ENCODE data around the gene PPM1E. TPM values are rescaled to one million over a fixed set of nuclear protein-coding genes. Genes with fewer than 3 reads are reported as not detected.

PPM1E gene
- total RNA-seq, 6 experiments from 2014 or later: 0.61 to 1.3 (median 0.97) TPM

- peaks cover 0 to 67% (median 25%) of the 10 kb centered on the region in 4 donors for H3K4me1 ChIP-seq
- DNase-seq: peak in 2 of 3 donors; percentile 58 to 59
- WGBS (ENCODE audit: insufficient coverage, low coverage, low lambda C conversion rate, missing lambda C conversion rate): 25% methylated on average over 9 of the region's 10 CpGs
- H3K36me3 ChIP-seq: no peaks in the 10 kb centered on the region
- no peaks in the 10 kb centered on the region for H3K9me3 ChIP-seq
- intact Hi-C loops (cut with DNase I): loop anchor here in 1 of 2 donors (10.0 kb wide), 1 partner anchor 286 kb away; no protein-coding TSS in a partner anchor
- peak overlapping the region; percentile 42 to 62 (median 45) for H3K27ac ChIP-seq
- H3K27me3 ChIP-seq: no peaks in the 10 kb centered on the region
- peak overlapping the region in 1 of 3 donors; percentile 19 for H3K4me3 ChIP-seq
- TF ChIP-seq CTCF (IDR thresholded peaks at IDR 0.05): no peak
- peak; percentile 57 for TF ChIP-seq POLR2A (IDR thresholded peaks at IDR 0.05)
- peak; percentile 52 to 77 (median 64) for ATAC-seq
These were observed 245.6 kb downstream of the PPM1E start for GRCh38 chr17:59001158-59001814.

- ATAC-seq (no peak), DNase-seq (no peak)
- H3K27ac ChIP-seq: peak overlapping the region; percentile 42 to 62 (median 45)
- no peak overlapping the region for H3K4me3 ChIP-seq
- no peak for TF ChIP-seq CTCF (IDR thresholded peaks at IDR 0.05)
- no peak for TF ChIP-seq POLR2A (IDR thresholded peaks at IDR 0.05)
- no peaks in the 10 kb centered on the region for H3K27me3 ChIP-seq
- no peaks in the 10 kb centered on the region for H3K9me3 ChIP-seq
- H3K4me1 ChIP-seq: peaks cover 0 to 60% (median 23%) of the 10 kb centered on the region in 4 donors
- H3K36me3 ChIP-seq: no peaks in the 10 kb centered on the region
- WGBS (ENCODE audit: insufficient coverage, low coverage, low lambda C conversion rate, missing lambda C conversion rate): 78% methylated on average over 3 of the region's 3 CpGs
- intact Hi-C loops (cut with DNase I): loop anchor here in 1 of 2 donors (10.0 kb wide), 1 partner anchor 287 kb away; no protein-coding TSS in a partner anchor
These were observed 246.5 kb downstream of the PPM1E start for GRCh38 chr17:59002126-59002525.

- ATAC-seq (no peak), DNase-seq (no peak)
- H3K27ac ChIP-seq: peak overlapping the region; percentile 45 to 69 (median 62)
- no peaks in the 10 kb centered on the region for H3K9me3 ChIP-seq
- H3K27me3 ChIP-seq: no peaks in the 10 kb centered on the region
- no peak for TF ChIP-seq POLR2A (IDR thresholded peaks at IDR 0.05)
- TF ChIP-seq CTCF (IDR thresholded peaks at IDR 0.05): no peak
- H3K36me3 ChIP-seq: no peaks in the 10 kb centered on the region
- peaks cover 0 to 56% (median 21%) of the 10 kb centered on the region in 4 donors for H3K4me1 ChIP-seq
- intact Hi-C loops (cut with DNase I): loop anchor here in 1 of 2 donors (10.0 kb wide), 1 partner anchor 288 kb away; no protein-coding TSS in a partner anchor
- H3K4me3 ChIP-seq: no peak overlapping the region
- WGBS (ENCODE audit: insufficient coverage, low coverage, low lambda C conversion rate, missing lambda C conversion rate): 88% methylated on average over 2 of the region's 2 CpGs
These were observed 247.2 kb downstream of the PPM1E start for GRCh38 chr17:59002848-59003247.

GRCh38 chr17:59003860-59004259, 248.2 kb downstream of the PPM1E start:
- H3K9me3 ChIP-seq: no peaks in the 10 kb centered on the region
- intact Hi-C loops (cut with DNase I): loop anchor here in 1 of 2 donors (10.0 kb wide), 1 partner anchor 289 kb away; no protein-coding TSS in a partner anchor
- TF ChIP-seq POLR2A (IDR thresholded peaks at IDR 0.05) (no peak), CTCF (IDR thresholded peaks at IDR 0.05) (no peak)
- H3K36me3 ChIP-seq: no peaks in the 10 kb centered on the region
- H3K27me3 ChIP-seq: no peaks in the 10 kb centered on the region
- ATAC-seq: no peak
- DNase-seq: no peak
- peaks cover 0 to 56% (median 20%) of the 10 kb centered on the region in 4 donors for H3K4me1 ChIP-seq
- H3K4me3 ChIP-seq: no peak overlapping the region
- H3K27ac ChIP-seq: peak overlapping the region in 2 of 3 donors; percentile 69
- WGBS (ENCODE audit: insufficient coverage, low coverage, low lambda C conversion rate, missing lambda C conversion rate): 100% methylated on average over 1 of the region's 1 CpG

Measured in right lobe of liver (tissue), 6 donors.